HepG2 (cell line): Measurements from ENCODE around the gene INHA. TPM values are rescaled to one million over a fixed set of nuclear protein-coding genes. Genes with fewer than 3 reads are reported as not detected.

Experiments used
- FOXA3 ChIP-seq: IDR thresholded peaks from 2 replicates; pipeline ENCODE4 v1.6.1; 2016; ENCODE audit warnings: missing genetic modification reagents, missing compliant biosample characterization
- GMEB1 ChIP-seq: sonication (generic); formaldehyde crosslinking; IDR thresholded peaks from 2 replicates; pipeline ENCODE4 v1.5.1; 2020; ENCODE audit warnings: missing genetic modification reagents, mild to moderate bottlenecking, borderline replicate concordance
- HHEX ChIP-seq: IDR thresholded peaks from 2 replicates; pipeline ENCODE4 v1.6.1; 2016; ENCODE audit warnings: control low read depth
- HMGA1 ChIP-seq: sonication (generic); formaldehyde crosslinking; conservative IDR thresholded peaks from 2 replicates; pipeline ENCODE4 v1.4.0; 2020; ENCODE audit warnings: missing genetic modification reagents
- ISL2 ChIP-seq: sonication (generic); formaldehyde crosslinking; IDR thresholded peaks from 2 replicates; pipeline ENCODE4 v1.5.0; 2020; ENCODE audit warnings: missing genetic modification reagents
- KLF11 ChIP-seq: IDR thresholded peaks from 2 replicates; pipeline ENCODE4 v1.6.1; 2016; ENCODE audit warnings: missing compliant biosample characterization
- LCORL ChIP-seq, 2 experiments: fragments of 450-650 bp in 1 of 2; sonication (generic) in 1 of 2; formaldehyde crosslinking in 1 of 2; IDR thresholded peaks; 2 replicates each; pipeline versions ENCODE4 v1.5.0 to v1.6.1; 2017 to 2020; ENCODE audit warnings: antibody characterized with exemption in 1 of 2, missing genetic modification reagents in 1 of 2
- MTF1 ChIP-seq: sonication (generic); formaldehyde crosslinking; IDR thresholded peaks from 2 replicates; pipeline ENCODE4 v1.5.0; 2020; ENCODE audit warnings: missing genetic modification reagents
- PAWR ChIP-seq: sonication (generic); formaldehyde crosslinking; IDR thresholded peaks from 2 replicates; pipeline ENCODE4 v1.4.0; 2020; ENCODE audit warnings: missing genetic modification reagents, mild to moderate bottlenecking, borderline replicate concordance
- PPARG ChIP-seq: conservative IDR thresholded peaks from 2 replicates; pipeline ENCODE4 v1.6.1; 2016; ENCODE audit warnings: missing biosample characterization, missing genetic modification reagents
- RNF2 ChIP-seq: fragments of 450-650 bp; conservative IDR thresholded peaks from 2 replicates; pipeline ENCODE4 v1.6.1; 2016; ENCODE audit warnings: low read depth
- SPEN ChIP-seq: sonication (generic); formaldehyde crosslinking; IDR thresholded peaks from 2 replicates; pipeline ENCODE4 v1.5.1; 2020; ENCODE audit warnings: low read depth, mild to moderate bottlenecking, missing genetic modification reagents
- THYN1 ChIP-seq: sonication (generic); formaldehyde crosslinking; IDR thresholded peaks from 2 replicates; pipeline ENCODE4 v1.8.1; 2023; ENCODE audit warnings: low read depth, mild to moderate bottlenecking, moderate library complexity, missing genetic modification reagents, borderline replicate concordance
- ZEB1 ChIP-seq: IDR thresholded peaks from 2 replicates; pipeline ENCODE4 v1.6.1; 2012; ENCODE audit warnings: mild to moderate bottlenecking, low read depth, inconsistent platforms; ENCODE audit not compliant: insufficient replicate concordance
- ZNF383 ChIP-seq: sonication (generic); formaldehyde crosslinking; IDR thresholded peaks from 2 replicates; pipeline ENCODE4 v1.4.0; 2020; ENCODE audit warnings: missing genetic modification reagents, mild to moderate bottlenecking, borderline replicate concordance
- ZNF567 ChIP-seq: sonication (generic); formaldehyde crosslinking; IDR thresholded peaks from 2 replicates; pipeline ENCODE4 v1.8.1; 2023; ENCODE audit warnings: mild to moderate bottlenecking, missing genetic modification reagents, borderline replicate concordance
- ZNF678 ChIP-seq: sonication (generic); formaldehyde crosslinking; IDR thresholded peaks from 2 replicates; pipeline ENCODE4 v1.4.0; 2020; ENCODE audit warnings: mild to moderate bottlenecking, missing genetic modification reagents
- polyA plus RNA-seq, 8 experiments: library from polyadenylated mRNA; depleted of rRNA in 3 of 8; stranded (reverse) in 7 of 8; unstranded in 1 of 8; fragments of >200 nt; fragmentation: Illumina TruSeq in 4 of 8; extraction: Trizol in 4 of 8; gene quantifications; 2 replicates each; pipeline versions ENCODE4 v1.2.1 to v1.2.3, GENCODE V29; 2011 to 2016; ENCODE audit warnings: low read depth in 4 of 8, missing spikeins in 1 of 8, mixed read lengths in 1 of 8; ENCODE audit not compliant: insufficient read depth in 1 of 8
- total RNA-seq, 5 experiments: library from RNA; depleted of rRNA; stranded (reverse); fragments of >200 nt; fragmentation: Illumina TruSeq; extraction: Trizol; gene quantifications; 2 replicates each; pipeline ENCODE4 v1.2.3, GENCODE V29; 2016; ENCODE audit warnings: low read depth in 1 of 5
- TF ChIP-seq, protein P1 (sequence below): IDR thresholded peaks from 2 replicates; pipeline ENCODE4 v1.6.1; 2012; ENCODE audit warnings: inconsistent platforms
- TF ChIP-seq, protein P2 (sequence below): sonication (generic); formaldehyde crosslinking; IDR thresholded peaks from 2 replicates; pipeline ENCODE4 v1.4.0; 2020; ENCODE audit warnings: missing genetic modification reagents, borderline replicate concordance
- TF ChIP-seq, protein P3 (sequence below): sonication (generic); formaldehyde crosslinking; IDR thresholded peaks from 2 replicates; pipeline ENCODE4 v1.4.0; 2020; ENCODE audit warnings: missing genetic modification reagents, mild to moderate bottlenecking, borderline replicate concordance
- TF ChIP-seq, protein P4 (sequence below): sonication (generic); formaldehyde crosslinking; conservative IDR thresholded peaks from 2 replicates; pipeline ENCODE4 v1.4.0; 2020; ENCODE audit warnings: mild to moderate bottlenecking, missing genetic modification reagents, moderate library complexity
- TF ChIP-seq, protein P5 (sequence below): sonication (generic); formaldehyde crosslinking; IDR thresholded peaks from 2 replicates; pipeline ENCODE4 v1.8.1; 2023; ENCODE audit warnings: missing genetic modification reagents, mild to moderate bottlenecking, borderline replicate concordance

The INHA gene
- total and polyA plus RNA-seq, 2 of the 13 experiments (the other 11 are each of a cell fraction or from before 2014, with no cell fraction given): 4.1 to 15.2 TPM

DNA sequence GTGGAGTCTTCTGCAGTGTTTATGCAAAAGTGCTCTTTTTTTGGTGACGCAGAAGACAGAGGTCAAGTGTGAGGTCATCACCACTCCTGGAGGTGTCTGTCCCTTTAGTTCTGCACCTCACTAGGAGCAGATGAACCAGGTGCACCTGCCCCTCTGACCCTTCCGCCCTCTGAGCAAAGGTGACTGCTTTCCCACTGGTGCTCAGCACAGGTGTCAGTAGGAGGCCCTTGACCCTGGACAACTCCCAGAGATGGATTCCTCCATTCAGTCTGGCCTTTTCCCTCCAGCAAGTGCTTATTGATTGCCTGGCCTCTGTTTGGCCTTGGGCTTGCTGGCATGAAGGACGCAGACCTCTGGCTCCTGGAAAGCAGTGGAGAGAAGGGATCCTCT is 46.6 kb downstream of the INHA start (continued):
- TF ChIP-seq MTF1 (CRISPR knock-in tag): no peak
- no peak for TF ChIP-seq ZNF383 (CRISPR knock-in tag)
- TF ChIP-seq, protein P1, sequence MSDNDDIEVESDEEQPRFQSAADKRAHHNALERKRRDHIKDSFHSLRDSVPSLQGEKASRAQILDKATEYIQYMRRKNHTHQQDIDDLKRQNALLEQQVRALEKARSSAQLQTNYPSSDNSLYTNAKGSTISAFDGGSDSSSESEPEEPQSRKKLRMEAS: 0 out of 2 replicates have a peak, but pooled peaks have one; percentile 12
- TF ChIP-seq, protein P2, sequence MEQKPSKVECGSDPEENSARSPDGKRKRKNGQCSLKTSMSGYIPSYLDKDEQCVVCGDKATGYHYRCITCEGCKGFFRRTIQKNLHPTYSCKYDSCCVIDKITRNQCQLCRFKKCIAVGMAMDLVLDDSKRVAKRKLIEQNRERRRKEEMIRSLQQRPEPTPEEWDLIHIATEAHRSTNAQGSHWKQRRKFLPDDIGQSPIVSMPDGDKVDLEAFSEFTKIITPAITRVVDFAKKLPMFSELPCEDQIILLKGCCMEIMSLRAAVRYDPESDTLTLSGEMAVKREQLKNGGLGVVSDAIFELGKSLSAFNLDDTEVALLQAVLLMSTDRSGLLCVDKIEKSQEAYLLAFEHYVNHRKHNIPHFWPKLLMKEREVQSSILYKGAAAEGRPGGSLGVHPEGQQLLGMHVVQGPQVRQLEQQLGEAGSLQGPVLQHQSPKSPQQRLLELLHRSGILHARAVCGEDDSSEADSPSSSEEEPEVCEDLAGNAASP (CRISPR knock-in tag): peak; percentile 67; the same call in 1 of the 2 replicates
- TF ChIP-seq, protein P3, sequence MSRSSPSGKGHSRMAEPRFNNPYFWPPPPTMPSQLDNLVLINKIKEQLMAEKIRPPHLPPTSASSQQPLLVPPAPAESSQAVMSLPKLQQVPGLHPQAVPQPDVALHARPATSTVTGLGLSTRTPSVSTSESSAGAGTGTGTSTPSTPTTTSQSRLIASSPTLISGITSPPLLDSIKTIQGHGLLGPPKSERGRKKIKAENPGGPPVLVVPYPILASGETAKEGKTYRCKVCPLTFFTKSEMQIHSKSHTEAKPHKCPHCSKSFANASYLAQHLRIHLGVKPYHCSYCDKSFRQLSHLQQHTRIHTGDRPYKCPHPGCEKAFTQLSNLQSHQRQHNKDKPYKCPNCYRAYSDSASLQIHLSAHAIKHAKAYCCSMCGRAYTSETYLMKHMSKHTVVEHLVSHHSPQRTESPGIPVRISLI: no peak
- TF ChIP-seq HHEX: no peak
- peak; percentile 81 for TF ChIP-seq ZEB1
- TF ChIP-seq, protein P4, sequence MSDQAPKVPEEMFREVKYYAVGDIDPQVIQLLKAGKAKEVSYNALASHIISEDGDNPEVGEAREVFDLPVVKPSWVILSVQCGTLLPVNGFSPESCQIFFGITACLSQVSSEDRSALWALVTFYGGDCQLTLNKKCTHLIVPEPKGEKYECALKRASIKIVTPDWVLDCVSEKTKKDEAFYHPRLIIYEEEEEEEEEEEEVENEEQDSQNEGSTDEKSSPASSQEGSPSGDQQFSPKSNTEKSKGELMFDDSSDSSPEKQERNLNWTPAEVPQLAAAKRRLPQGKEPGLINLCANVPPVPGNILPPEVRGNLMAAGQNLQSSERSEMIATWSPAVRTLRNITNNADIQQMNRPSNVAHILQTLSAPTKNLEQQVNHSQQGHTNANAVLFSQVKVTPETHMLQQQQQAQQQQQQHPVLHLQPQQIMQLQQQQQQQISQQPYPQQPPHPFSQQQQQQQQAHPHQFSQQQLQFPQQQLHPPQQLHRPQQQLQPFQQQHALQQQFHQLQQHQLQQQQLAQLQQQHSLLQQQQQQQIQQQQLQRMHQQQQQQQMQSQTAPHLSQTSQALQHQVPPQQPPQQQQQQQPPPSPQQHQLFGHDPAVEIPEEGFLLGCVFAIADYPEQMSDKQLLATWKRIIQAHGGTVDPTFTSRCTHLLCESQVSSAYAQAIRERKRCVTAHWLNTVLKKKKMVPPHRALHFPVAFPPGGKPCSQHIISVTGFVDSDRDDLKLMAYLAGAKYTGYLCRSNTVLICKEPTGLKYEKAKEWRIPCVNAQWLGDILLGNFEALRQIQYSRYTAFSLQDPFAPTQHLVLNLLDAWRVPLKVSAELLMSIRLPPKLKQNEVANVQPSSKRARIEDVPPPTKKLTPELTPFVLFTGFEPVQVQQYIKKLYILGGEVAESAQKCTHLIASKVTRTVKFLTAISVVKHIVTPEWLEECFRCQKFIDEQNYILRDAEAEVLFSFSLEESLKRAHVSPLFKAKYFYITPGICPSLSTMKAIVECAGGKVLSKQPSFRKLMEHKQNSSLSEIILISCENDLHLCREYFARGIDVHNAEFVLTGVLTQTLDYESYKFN (CRISPR knock-in tag): peak; percentile 63
- TF ChIP-seq FOXA3: peak; percentile 40; the same call in 1 of the 2 replicates
- no peak for TF ChIP-seq GMEB1
- no peak for TF ChIP-seq HMGA1 (CRISPR knock-in tag)
- no peak for TF ChIP-seq ZNF567
- TF ChIP-seq PPARG (CRISPR knock-in tag): no peak
- TF ChIP-seq, protein P5, sequence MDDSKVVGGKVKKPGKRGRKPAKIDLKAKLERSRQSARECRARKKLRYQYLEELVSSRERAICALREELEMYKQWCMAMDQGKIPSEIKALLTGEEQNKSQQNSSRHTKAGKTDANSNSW (CRISPR knock-in tag): no peak
- TF ChIP-seq ZNF678 (CRISPR knock-in tag): no peak
- no peak for TF ChIP-seq ISL2 (CRISPR knock-in tag)
- no peak for TF ChIP-seq LCORL (IDR thresholded peaks at IDR 0.05)
- TF ChIP-seq LCORL (CRISPR knock-in tag; IDR thresholded peaks at IDR 0.05): no peak
- TF ChIP-seq THYN1 (CRISPR knock-in tag): no peak
- no peak for TF ChIP-seq KLF11
- no peak for TF ChIP-seq PAWR (CRISPR knock-in tag)
- no peak for TF ChIP-seq SPEN
- no peak for TF ChIP-seq RNF2
